ENCODE measurements around the gene HNRNPAB.

GRCh38 chr5:178192787-178193186 is 11.5 kb upstream of the HNRNPAB start:
- TF ChIP-seq CTCF (IDR thresholded peaks at IDR 0.05): no peak
- TF ChIP-seq POLR2A (IDR thresholded peaks at IDR 0.05; ENCODE audit: low read depth): no peak
